ENCODE data around the gene FOXRED1. TPM values are rescaled to one million over a fixed set of nuclear protein-coding genes. Genes with fewer than 3 reads are reported as not detected.
"Not testable (repeated sequence)": the region's sequence is repeated elsewhere in the genome, so short reads cannot be mapped to it uniquely, and the experiment has no call there.

The FOXRED1 gene
- total RNA-seq, 1 donor from 2014 or later: 48.6 TPM

DNA sequence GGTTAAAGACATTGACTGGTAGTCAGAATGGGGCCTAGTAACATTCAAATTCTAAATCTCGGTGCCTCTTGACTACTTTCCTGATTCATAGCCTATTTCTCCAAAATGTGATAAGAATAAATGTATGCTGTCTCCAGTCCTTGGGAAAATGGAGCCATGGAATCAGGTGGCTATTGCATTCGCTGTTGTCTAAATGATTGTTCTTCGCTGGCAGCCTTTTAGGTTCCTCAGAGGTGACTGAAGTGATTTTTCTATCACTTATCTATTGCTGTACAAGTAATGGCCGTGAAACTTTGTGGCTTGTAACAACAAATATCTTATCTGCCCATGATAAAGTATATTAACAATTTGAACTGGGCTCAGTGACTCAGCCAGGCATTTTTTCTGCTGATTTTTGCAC lies 15.7 kb upstream of the FOXRED1 start:
- peaks cover 39% of the 10 kb centered on the region for H3K36me3 Mint-ChIP-seq
- H3K4me1 Mint-ChIP-seq: no peaks in the 10 kb centered on the region
- TF ChIP-seq CTCF (IDR thresholded peaks at IDR 0.05; ENCODE audit: unreplicated experiment): no peak
- no peak for DNase-seq (ENCODE audit: low spot score in 2 of 2, unreplicated experiment in 2 of 2)
- no peak overlapping the region for H3K27ac Mint-ChIP-seq
- H3K4me3 Mint-ChIP-seq: no peak overlapping the region
- no peaks in the 10 kb centered on the region for H3K27me3 Mint-ChIP-seq (ENCODE audit: low read depth)
- H3K9me3 Mint-ChIP-seq: no peaks in the 10 kb centered on the region

DNA sequence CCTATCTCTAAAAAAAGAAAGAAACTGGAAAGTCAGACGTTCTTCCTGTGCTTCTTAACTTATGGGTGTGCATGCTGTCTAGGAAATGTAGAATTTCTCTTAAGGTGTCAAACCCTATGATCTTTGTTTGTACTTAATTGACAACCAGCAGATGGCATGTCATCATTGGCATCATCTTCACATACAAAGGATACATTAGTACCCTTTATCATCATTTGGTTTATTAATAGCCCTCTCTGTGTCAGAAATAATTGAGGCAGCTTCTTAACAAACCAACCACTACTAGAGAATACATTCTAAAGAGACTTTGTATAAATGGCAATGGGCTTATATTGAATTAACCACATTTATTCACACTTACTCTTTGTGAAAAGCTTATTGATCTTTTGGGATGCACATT lies 14.1 kb upstream of the FOXRED1 start:
- no peak for TF ChIP-seq CTCF (IDR thresholded peaks at IDR 0.05; ENCODE audit: unreplicated experiment)
- H3K36me3 Mint-ChIP-seq: peaks cover 39% of the 10 kb centered on the region
- H3K27ac Mint-ChIP-seq: no peak overlapping the region
- no peak for DNase-seq (ENCODE audit: low spot score in 2 of 2, unreplicated experiment in 2 of 2)
- no peaks in the 10 kb centered on the region for H3K4me1 Mint-ChIP-seq
- H3K4me3 Mint-ChIP-seq: no peak overlapping the region
- no peaks in the 10 kb centered on the region for H3K27me3 Mint-ChIP-seq (ENCODE audit: low read depth)
- no peaks in the 10 kb centered on the region for H3K9me3 Mint-ChIP-seq

DNA sequence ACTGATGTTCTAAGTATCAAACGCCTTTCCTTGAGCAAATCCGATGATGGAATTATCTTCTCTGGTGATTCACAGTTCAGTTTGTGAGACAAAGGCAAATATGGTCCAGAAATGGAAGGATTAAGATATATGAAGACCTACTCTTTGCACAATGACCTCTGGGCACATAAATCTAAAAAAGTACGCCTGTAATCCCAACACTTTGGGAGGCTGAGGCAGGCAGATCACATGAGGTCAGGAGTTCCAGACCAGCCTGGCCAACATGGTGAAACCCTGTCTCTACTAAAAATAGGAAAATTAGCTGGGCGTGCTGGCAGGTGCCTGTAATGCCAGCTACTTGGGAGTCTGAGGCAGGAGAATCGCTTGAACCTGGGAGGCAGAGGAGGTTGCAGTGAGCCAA lies 13.4 kb upstream of the FOXRED1 start:
- not testable (repeated sequence) for H3K27ac Mint-ChIP-seq; H3K9me3 Mint-ChIP-seq; DNase-seq (ENCODE audit: low spot score in 2 of 2, unreplicated experiment in 2 of 2); H3K4me1 Mint-ChIP-seq; H3K4me3 Mint-ChIP-seq; H3K27me3 Mint-ChIP-seq (ENCODE audit: low read depth)
- peaks cover 36% of the 10 kb centered on the region for H3K36me3 Mint-ChIP-seq

DNA sequence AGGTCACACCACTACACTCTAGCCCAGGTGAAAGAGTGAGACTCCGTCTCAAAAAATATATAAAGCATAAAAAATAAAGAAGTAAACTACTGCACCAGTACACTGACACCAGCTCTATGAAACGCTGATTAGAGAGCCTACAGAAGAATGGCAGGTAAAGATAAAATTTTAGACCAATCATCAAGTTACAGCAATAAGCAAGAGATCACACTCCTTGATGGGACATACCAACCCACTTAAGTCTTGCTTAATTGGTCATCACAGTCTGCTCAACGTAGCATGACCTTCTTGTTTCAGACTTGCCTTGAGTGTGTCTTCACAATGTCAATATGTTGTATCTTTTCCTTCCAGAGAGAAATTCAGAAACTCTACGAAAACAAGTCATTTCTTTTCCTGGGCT lies 12.7 kb upstream of the FOXRED1 start:
- no peak overlapping the region for H3K4me3 Mint-ChIP-seq
- no peak for DNase-seq (ENCODE audit: low spot score in 2 of 2, unreplicated experiment in 2 of 2)
- H3K27me3 Mint-ChIP-seq (ENCODE audit: low read depth): no peaks in the 10 kb centered on the region
- H3K9me3 Mint-ChIP-seq: no peaks in the 10 kb centered on the region
- no peak for TF ChIP-seq CTCF (IDR thresholded peaks at IDR 0.05; ENCODE audit: unreplicated experiment)
- H3K4me1 Mint-ChIP-seq: no peaks in the 10 kb centered on the region
- peaks cover 34% of the 10 kb centered on the region for H3K36me3 Mint-ChIP-seq
- no peak overlapping the region for H3K27ac Mint-ChIP-seq

DNA sequence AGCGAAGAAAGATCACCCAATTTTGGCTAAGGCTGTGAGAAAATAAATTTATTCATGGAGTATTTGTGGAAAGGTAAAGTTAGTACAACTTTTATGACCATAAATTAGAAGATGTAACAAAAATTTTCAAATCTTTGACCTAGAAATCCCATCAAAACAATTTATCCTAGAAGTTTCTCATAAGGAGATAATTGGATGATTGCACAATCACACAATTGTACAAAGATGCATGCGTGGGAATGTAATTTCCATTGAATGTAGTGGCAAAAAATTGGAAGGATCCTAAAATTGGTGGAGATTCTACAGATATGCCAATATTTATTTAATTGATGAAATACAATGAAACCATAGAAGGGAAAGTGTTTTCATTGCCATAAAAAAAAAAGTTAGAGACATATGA lies 11.8 kb upstream of the FOXRED1 start:
- no peaks in the 10 kb centered on the region for H3K9me3 Mint-ChIP-seq
- no peak for TF ChIP-seq CTCF (IDR thresholded peaks at IDR 0.05; ENCODE audit: unreplicated experiment)
- no peaks in the 10 kb centered on the region for H3K4me1 Mint-ChIP-seq
- no peak for DNase-seq (ENCODE audit: low spot score in 2 of 2, unreplicated experiment in 2 of 2)
- no peak overlapping the region for H3K27ac Mint-ChIP-seq
- peaks cover 35% of the 10 kb centered on the region for H3K36me3 Mint-ChIP-seq
- H3K27me3 Mint-ChIP-seq (ENCODE audit: low read depth): no peaks in the 10 kb centered on the region
- H3K4me3 Mint-ChIP-seq: no peak overlapping the region

DNA sequence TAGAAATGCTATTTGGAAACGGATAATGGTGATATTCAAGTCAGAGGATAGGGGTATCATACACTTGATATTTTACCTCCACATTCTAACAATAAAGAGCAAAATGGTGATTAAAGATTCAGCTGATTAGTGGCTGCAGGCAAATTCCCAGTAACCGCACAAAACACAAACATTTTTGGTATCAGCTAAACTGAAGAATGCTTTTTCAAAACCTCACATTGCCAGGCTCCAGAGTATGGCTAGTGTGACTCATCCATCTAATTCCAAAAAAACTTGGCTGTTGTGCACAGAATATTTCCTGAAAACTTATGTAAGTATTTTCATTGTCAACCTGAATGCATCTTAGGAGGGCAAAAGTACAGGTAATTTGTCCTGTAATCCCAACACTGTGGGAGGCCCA lies 11.2 kb upstream of the FOXRED1 start:
- no peaks in the 10 kb centered on the region for H3K9me3 Mint-ChIP-seq
- peaks cover 33% of the 10 kb centered on the region for H3K36me3 Mint-ChIP-seq
- H3K4me1 Mint-ChIP-seq: no peaks in the 10 kb centered on the region
- no peak overlapping the region for H3K27ac Mint-ChIP-seq
- no peak for TF ChIP-seq CTCF (IDR thresholded peaks at IDR 0.05; ENCODE audit: unreplicated experiment)
- no peaks in the 10 kb centered on the region for H3K27me3 Mint-ChIP-seq (ENCODE audit: low read depth)
- no peak overlapping the region for H3K4me3 Mint-ChIP-seq
- DNase-seq (ENCODE audit: low spot score in 2 of 2, unreplicated experiment in 2 of 2): no peak
